Measurements from ENCODE around the gene B3GNT4.

- TF ChIP-seq, protein P1, sequence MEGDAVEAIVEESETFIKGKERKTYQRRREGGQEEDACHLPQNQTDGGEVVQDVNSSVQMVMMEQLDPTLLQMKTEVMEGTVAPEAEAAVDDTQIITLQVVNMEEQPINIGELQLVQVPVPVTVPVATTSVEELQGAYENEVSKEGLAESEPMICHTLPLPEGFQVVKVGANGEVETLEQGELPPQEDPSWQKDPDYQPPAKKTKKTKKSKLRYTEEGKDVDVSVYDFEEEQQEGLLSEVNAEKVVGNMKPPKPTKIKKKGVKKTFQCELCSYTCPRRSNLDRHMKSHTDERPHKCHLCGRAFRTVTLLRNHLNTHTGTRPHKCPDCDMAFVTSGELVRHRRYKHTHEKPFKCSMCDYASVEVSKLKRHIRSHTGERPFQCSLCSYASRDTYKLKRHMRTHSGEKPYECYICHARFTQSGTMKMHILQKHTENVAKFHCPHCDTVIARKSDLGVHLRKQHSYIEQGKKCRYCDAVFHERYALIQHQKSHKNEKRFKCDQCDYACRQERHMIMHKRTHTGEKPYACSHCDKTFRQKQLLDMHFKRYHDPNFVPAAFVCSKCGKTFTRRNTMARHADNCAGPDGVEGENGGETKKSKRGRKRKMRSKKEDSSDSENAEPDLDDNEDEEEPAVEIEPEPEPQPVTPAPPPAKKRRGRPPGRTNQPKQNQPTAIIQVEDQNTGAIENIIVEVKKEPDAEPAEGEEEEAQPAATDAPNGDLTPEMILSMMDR (IDR thresholded peaks at IDR 0.05) = no peak
- no peak for TF ChIP-seq POLR2A (IDR thresholded peaks at IDR 0.05)
These were observed 12.3 kb downstream of the B3GNT4 start for GRCh38 chr12:122215771-122216170.

Measured in heart left ventricle (tissue), 13 donors.